Fibroblast of upper back skin (primary cell): Measurements from ENCODE around the gene SNRPA.
"Not testable (repeated sequence)": the region's sequence is repeated elsewhere in the genome, so short reads cannot be mapped to it uniquely, and the experiment has no call there.

ENCODE experiments used
- DNase-seq: peaks from one replicate; pipeline ENCODE4 v3.0.0-alpha.2; 2013

The SNRPA gene

DNA sequence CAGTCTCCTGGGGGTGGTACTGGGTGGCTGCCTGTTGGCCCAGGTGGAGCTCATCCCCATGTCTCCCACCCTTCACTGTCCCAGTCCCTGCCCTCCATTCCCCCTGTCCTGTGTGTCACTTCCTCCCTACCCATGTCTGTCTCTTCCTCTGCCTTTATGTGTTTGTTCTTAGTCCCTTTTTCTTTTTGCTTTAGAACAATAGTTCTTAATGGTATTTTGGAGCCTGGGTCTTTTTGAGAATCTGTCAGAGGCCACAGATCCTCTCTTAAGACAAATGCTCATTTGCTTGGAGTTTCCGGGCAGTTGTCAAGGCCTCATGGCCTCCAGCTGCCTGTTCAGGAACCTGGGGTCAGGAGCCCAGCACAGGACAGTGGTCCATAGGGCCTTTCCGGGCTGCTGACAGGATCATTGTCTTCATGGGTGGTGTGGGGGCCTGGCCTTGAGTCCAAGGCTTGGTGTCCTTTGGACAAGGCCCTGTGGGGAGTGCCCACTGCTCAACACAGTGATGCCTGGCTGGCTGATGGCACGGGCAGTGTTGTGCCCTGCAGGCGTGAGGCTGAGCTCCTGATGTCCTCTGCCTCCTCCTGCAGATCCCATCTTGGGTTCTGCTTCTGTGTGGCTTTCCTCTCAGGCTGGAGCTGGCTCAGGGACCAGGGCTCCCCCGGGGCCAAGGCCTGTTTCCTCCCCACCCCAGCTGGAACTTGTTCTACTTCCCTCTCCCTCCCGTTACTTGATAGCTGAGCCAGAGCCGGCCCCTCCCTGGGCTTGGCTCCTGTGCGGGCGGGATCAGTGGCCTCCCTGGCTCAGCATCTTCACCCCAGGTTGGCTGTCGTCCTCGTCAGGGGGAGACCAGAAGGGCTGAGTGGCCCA is 51.5 kb downstream of the SNRPA start:
- no peak for DNase-seq

- DNase-seq, result no peak
Measured at GRCh38 chr19:40803170-40803856, 52.3 kb downstream of the SNRPA start.

DNA sequence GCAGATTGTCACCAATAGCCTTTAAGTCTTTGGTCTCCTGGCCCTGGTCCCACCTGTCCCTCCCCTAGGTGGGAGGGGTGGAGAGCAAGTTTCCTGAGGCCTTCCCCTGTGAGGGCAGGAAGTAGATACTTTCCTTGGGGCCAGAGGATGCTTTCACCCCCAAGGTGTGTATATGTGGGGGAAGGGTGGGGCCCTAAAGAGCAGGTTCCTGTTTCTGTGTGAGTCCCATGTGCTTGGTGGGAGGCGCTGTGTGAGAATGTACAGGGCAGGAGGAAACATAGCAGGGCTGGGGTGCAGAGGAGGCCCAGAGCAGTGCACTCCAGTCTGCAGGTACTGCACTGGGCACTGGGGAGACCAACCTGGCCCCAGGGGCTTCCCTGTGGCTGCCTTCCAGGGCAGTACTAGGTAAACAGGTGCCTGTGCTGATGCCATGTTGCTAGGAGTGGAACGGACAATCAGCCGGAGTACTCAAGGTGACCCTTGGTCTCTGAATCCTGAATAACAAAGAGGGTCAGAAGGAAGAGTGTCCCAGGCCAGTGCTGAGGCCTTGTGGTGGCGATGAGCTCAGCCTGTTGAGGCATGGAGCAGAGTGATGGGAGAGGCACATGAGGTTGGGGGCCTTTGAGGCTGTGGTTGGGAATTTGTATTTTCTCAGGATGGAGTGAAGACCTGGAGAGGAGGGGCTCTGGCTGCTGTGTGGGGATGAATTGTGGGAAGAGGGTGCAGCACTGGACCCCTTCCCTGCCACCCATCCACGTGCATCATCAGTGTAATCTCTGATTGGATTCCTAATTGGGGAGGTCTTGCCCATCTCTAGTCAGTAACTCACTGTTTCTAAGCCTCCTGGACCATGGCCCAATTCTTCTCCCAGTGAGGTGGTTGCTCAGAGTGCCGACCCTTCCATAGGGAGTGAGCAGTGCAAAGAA is 53.1 kb downstream of the SNRPA start:
- no peak for DNase-seq

- DNase-seq, result no peak
Measured at GRCh38 chr19:40804783-40805242, 53.8 kb downstream of the SNRPA start.

- DNase-seq, result no peak
Measured at GRCh38 chr19:40805258-40805868, 54.4 kb downstream of the SNRPA start.

DNA sequence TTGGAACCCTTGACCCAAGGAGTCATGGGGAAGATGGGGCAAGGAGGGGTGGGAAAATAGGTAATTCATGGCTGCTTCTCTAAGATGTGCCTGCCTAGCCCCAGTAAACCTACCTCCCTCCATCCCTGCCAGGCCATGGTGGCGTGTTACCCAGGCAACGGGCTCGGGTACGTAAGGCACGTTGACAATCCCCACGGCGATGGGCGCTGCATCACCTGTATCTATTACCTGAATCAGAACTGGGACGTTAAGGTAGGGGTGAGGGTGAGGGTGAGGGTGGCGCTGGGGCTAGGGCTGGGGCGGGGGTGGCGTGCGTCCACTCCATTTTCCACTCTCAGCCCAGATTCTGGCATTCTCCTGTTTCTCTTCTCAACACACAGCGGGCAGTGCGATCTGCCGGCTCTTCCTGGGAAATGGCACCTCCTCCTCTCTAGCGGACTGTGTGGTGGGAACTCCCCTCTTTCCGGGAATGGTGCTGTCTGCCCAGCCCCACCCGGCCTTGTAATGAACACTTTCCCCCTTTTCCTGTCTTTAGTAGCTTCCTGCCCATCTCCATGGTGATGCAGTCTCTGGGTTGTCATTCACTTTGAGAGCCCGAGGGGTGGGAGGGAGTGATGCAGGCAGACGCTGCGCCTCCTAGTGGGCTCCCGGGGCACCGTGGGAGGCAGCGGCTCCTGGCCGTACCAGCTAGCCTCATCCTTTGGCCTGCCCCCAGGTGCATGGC is 55.6 kb downstream of the SNRPA start:
- DNase-seq, result peak; percentile 96

- no peak for DNase-seq
Measured at GRCh38 chr19:40807147-40808020, 56.4 kb downstream of the SNRPA start.

DNA sequence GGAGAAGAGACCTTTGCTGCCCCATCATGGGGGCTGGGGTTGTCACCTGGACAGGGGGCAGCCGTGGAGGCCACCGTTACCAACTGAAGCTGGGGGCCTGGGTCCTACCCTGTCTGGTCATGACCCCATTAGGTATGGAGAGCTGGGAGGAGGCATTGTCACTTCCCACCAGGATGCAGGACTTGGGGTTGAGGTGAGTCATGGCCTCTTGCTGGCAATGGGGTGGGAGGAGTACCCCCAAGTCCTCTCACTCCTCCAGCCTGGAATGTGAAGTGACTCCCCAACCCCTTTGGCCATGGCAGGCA is 57.0 kb downstream of the SNRPA start:
- DNase-seq, result no peak

GRCh38 chr19:40808497-40808896 is 57.5 kb downstream of the SNRPA start:
- DNase-seq, result no peak

DNA sequence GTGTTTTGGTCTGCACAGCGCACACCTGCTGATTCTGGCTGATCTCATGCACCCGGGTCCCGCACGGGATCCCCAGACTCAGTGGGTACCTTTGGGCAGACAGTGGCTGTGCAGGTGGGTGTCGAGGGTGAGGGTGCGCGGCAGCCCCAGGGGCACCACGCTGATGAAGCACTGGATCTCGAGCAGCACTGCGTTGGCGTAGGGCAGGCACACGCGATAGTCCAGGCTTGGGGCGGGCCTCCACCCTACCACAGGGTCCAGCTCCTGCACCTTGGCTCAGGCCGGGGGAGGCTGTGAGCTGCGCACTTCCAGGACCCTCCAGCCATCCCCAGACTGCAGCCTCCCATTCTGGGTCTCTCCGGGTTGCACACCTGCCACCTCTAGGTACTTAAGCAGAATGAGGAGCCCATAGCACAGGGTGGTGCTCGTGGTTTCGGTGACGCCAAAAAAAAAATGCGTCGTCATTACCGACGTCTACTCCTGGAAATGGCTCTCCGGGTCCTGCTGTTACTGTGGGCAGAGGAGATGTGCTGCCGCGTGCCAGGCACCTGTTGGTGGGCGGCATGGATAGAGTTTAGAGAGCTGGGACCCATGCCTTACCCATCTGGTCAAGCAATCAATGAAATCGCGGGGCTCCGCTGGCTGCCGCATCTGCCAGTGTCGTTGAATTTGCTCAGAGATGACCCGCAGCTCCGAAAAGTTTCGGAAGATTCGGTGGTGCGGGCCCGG is 58.5 kb downstream of the SNRPA start:
- no peak for DNase-seq

GRCh38 chr19:40810160-40810559 is 59.2 kb downstream of the SNRPA start:
- DNase-seq, result no peak

DNA sequence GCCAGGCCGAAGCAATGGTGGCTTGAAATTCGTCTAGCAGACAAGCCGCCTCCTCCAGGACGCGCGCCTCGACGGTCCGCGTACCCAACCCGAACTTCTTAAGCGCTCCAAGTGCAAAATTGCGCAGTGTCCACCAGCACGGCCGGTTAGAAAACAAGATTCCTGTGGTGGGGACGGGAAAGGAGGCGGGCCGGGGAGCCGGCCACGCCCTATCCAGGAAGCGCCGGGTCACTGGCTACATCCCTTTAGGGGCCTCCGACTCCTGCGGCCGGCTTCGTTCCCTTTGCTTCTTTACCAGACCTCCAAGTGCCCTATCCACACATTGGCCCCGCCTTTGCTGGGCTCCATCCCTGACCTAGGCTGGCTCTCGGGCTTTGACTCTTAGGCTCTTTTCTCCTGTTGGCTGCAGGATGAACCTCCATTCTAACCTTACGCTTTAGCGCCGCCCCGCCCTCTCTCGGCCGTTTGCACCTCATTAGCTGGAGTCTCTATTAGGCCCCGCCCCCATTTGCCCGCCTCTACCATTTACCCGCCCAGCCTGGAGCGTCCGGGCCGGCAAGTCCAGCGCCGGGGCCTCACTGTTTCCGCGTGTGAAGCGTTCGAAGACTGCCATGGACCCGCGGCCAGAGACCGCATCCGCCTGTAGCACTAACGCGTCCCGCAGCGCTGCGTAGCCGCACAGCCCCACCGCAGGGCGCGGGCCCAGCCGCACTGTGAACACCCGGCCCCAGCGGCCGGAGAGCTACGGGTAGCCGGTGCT is 59.8 kb downstream of the SNRPA start:
- DNase-seq, result peak; percentile 69

DNA sequence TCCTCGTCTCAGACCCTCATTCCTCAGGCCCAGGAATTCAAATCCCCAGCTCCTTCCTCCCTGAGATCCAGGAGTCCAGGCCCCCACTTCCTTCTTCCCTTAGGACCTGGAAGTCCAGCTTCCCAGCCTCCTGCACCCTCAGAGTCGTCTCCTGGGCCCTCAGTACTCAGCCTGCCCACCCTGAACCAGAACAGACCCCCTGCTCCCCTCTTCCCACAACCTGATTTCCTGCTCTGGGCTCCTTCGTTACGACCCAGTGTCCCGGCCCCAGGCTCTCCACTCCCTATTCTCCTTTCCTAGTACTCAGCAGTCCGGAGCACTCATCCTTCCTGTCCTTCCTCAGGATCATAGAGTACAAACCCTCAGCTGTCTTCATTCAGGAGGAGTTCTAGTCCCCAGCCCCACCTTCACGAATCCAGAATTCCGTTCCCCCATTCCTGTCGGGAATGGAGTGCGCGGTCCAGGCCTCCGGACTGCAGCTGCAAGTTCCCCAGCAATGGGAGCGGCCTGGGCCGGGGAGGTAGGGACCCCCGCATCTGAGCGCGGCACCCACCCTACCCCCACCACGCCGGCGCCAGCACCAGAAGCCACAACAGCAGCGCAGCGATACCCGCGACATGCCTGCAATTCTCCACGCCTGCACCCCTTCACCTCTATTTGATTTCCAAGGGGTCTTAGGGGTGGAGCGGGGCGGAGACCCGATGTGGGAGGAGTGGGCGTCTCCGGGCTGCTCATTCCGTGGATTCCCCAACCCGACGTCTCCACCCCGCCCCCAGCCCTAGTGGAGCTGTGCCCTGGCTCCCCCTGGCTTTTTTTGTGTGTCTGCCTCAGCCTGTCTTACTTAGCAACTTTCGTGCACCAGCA is 60.7 kb downstream of the SNRPA start:
- DNase-seq, result no peak

GRCh38 chr19:40812571-40812970 is 61.6 kb downstream of the SNRPA start:
- not testable (repeated sequence) for DNase-seq

GRCh38 chr19:40813182-40813581 is 62.2 kb downstream of the SNRPA start:
- DNase-seq, result peak; percentile 24
